Measurements from ENCODE around the gene RAD51B. TPM values are rescaled to one million over a fixed set of nuclear protein-coding genes. Genes with fewer than 3 reads are reported as not detected.

The RAD51B gene
- total RNA-seq, 1 experiment from 2014 or later = 29.9 TPM

DNA sequence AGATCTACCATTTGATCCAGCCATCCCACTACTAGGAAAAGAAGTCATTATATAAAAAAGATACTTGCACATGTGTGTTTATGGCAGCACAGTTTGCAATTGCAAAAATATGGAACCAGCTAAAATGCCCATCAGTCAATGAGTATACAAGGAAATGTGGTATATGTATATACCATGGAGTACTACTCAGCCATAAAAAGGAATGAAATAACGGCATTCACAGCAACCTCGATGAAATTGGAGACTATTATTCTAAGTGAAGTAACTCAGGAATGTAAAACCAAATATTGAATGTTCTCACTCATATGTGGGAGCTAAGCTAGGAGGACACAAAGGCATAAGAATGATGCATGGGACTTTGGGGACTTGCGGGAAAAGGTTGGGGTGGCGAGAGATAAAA lies 402.6 kb downstream of the RAD51B start:
- no peaks in the 10 kb centered on the region for H3K36me3 ChIP-seq (ENCODE audit: low read depth)
- H3K9me2 ChIP-seq (ENCODE audit: insufficient read depth) = no peaks in the 10 kb centered on the region
- no peaks in the 10 kb centered on the region for H4K20me1 ChIP-seq (ENCODE audit: insufficient read depth)
- H3K79me2 ChIP-seq (ENCODE audit: low read depth) = no peaks in the 10 kb centered on the region
- ChIA-PET POLR2A (ENCODE audit: unreplicated experiment) (no interaction called here), CTCF (interaction anchor here (0.6 kb wide), 1 partner anchor 44 kb away, joined by 5 read pairs; no protein-coding TSS in a partner anchor)
- TF ChIP-seq EZH2 (IDR thresholded peaks at IDR 0.05; ENCODE audit: low read depth) (no peak), CTCF (conservative IDR thresholded peaks at IDR 0.05) (no peak)
- H3K27ac ChIP-seq = no peak overlapping the region
- no peaks in the 10 kb centered on the region for H3K27me3 ChIP-seq (ENCODE audit: insufficient read depth, low read depth)
- intact Hi-C loops (cut with micrococcal nuclease; ENCODE audit: unreplicated experiment) = no loop called here
- no peak overlapping the region for H3K4me2 ChIP-seq
- no peaks in the 10 kb centered on the region for H3F3A ChIP-seq (ENCODE audit: insufficient read depth, low read depth)
- H3K9me3 ChIP-seq (ENCODE audit: insufficient read depth, low read depth) = no peaks in the 10 kb centered on the region
- H2AFZ ChIP-seq = no peak overlapping the region
- no peak overlapping the region for H3K4me3 ChIP-seq
- no TSS peak for BruUV-seq (replicated peaks)
- no peaks in the 10 kb centered on the region for H3K4me1 ChIP-seq (replicated peaks; ENCODE audit: insufficient read depth)
- no peak for DNase-seq

DNA sequence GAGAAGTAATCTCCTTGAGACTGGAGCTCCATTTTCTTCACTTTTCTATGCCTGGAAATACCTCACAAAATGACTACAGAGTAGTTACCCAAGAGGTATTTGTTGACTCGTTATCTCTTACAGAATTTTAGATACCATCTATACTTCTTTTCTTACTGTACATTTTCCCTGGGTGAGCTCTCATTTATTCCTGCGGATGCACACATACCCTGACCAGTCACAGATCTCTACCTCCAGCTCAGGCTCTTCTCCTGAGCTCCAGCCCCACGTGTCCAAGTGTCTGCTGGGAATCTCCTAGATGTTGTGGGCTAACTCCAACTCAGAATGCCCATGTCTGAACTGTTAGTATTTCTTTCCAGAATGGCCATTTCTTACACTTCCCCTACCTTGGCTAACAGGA lies 403.1 kb downstream of the RAD51B start:
- Histone ChIP-seq H3K4me1 (replicated peaks; ENCODE audit: insufficient read depth) (no peaks in the 10 kb centered on the region), H3K27me3 (ENCODE audit: insufficient read depth, low read depth) (no peaks in the 10 kb centered on the region), H3K9me3 (ENCODE audit: insufficient read depth, low read depth) (no peaks in the 10 kb centered on the region), H3K4me3 (no peak overlapping the region), H4K20me1 (ENCODE audit: insufficient read depth) (no peaks in the 10 kb centered on the region), H3K9me2 (ENCODE audit: insufficient read depth) (no peaks in the 10 kb centered on the region), H2AFZ (no peak overlapping the region), H3K4me2 (no peak overlapping the region), H3K27ac (no peak overlapping the region), H3F3A (ENCODE audit: insufficient read depth, low read depth) (no peaks in the 10 kb centered on the region), H3K79me2 (ENCODE audit: low read depth) (no peaks in the 10 kb centered on the region), H3K36me3 (ENCODE audit: low read depth) (no peaks in the 10 kb centered on the region)
- TF ChIP-seq EZH2 (IDR thresholded peaks at IDR 0.05; ENCODE audit: low read depth) = no peak
- TF ChIP-seq CTCF (conservative IDR thresholded peaks at IDR 0.05) = no peak
- BruUV-seq (replicated peaks) = no TSS peak
- intact Hi-C loops (cut with micrococcal nuclease; ENCODE audit: unreplicated experiment) = no loop called here
- no peak for DNase-seq
- CTCF ChIA-PET = interaction anchor here (0.6 kb wide), 1 partner anchor 45 kb away, joined by 5 read pairs; no protein-coding TSS in a partner anchor
- POLR2A ChIA-PET (ENCODE audit: unreplicated experiment) = interaction anchor here (0.5 kb wide), 1 partner anchor 558 kb away, joined by 3 read pairs; no protein-coding TSS in a partner anchor

- no peak overlapping the region for H3K4me2 ChIP-seq
- no peaks in the 10 kb centered on the region for H3K9me2 ChIP-seq (ENCODE audit: insufficient read depth)
- BruUV-seq (replicated peaks) = no TSS peak
- H3K36me3 ChIP-seq (ENCODE audit: low read depth) = no peaks in the 10 kb centered on the region
- no peaks in the 10 kb centered on the region for H4K20me1 ChIP-seq (ENCODE audit: insufficient read depth)
- POLR2A ChIA-PET (ENCODE audit: unreplicated experiment) = no interaction called here
- no peak for DNase-seq
- H3K4me3 ChIP-seq = no peak overlapping the region
- H3K27me3 ChIP-seq (ENCODE audit: insufficient read depth, low read depth) = no peaks in the 10 kb centered on the region
- H3K27ac ChIP-seq = no peak overlapping the region
- no peak for TF ChIP-seq CTCF (conservative IDR thresholded peaks at IDR 0.05)
- TF ChIP-seq EZH2 (IDR thresholded peaks at IDR 0.05; ENCODE audit: low read depth) = no peak
- H2AFZ ChIP-seq = no peak overlapping the region
- H3K4me1 ChIP-seq (replicated peaks; ENCODE audit: insufficient read depth) = no peaks in the 10 kb centered on the region
- intact Hi-C loops (cut with micrococcal nuclease; ENCODE audit: unreplicated experiment) = no loop called here
- CTCF ChIA-PET = no interaction called here
- no peaks in the 10 kb centered on the region for H3K79me2 ChIP-seq (ENCODE audit: low read depth)
- no peaks in the 10 kb centered on the region for H3F3A ChIP-seq (ENCODE audit: insufficient read depth, low read depth)
- H3K9me3 ChIP-seq (ENCODE audit: insufficient read depth, low read depth) = peaks cover 2% of the 10 kb centered on the region; the same call in 1 of the 2 replicates
Measured at GRCh38 chr14:68223631-68224030, 404.1 kb downstream of the RAD51B start.
